HEK293 (cell line): ENCODE data around the gene ORAI2.

Experiments
- BCL11B ChIP-seq: fragments of 450-650 bp; formaldehyde crosslinking; IDR thresholded peaks from 2 replicates; pipeline ENCODE4 v1.5.1; 2016; ENCODE audit warnings: low read depth, missing biosample characterization, missing genetic modification characterization
- CTCF ChIP-seq: fragments of 450-650 bp; formaldehyde crosslinking; IDR thresholded peaks from 2 replicates; pipeline ENCODE4 v1.5.1; 2016; ENCODE audit warnings: missing biosample characterization, missing genetic modification characterization
- HOXC10 ChIP-seq: sonication (generic); formaldehyde crosslinking; IDR thresholded peaks from 2 replicates; pipeline ENCODE4 v1.8.1; 2023; ENCODE audit warnings: mild to moderate bottlenecking, missing genetic modification reagents
- KLF8 ChIP-seq: fragments of 450-650 bp; formaldehyde crosslinking; IDR thresholded peaks from 2 replicates; pipeline ENCODE4 v1.5.1; 2016; ENCODE audit warnings: missing biosample characterization, missing genetic modification characterization
- KLF9 ChIP-seq: fragments of 450-650 bp; formaldehyde crosslinking; IDR thresholded peaks from 2 replicates; pipeline ENCODE4 v1.5.1; 2016; ENCODE audit warnings: missing biosample characterization, missing genetic modification characterization, low read depth
- REST ChIP-seq: fragments of 450-650 bp; formaldehyde crosslinking; IDR thresholded peaks from 2 replicates; pipeline ENCODE4 v1.5.1; 2016; ENCODE audit warnings: missing biosample characterization, missing genetic modification characterization
- YY1 ChIP-seq: fragments of 450-650 bp; formaldehyde crosslinking; IDR thresholded peaks from 2 replicates; pipeline ENCODE4 v1.5.1; 2018; ENCODE audit warnings: missing biosample characterization, missing genetic modification characterization
- ZNF121 ChIP-seq: fragments of 450-650 bp; formaldehyde crosslinking; IDR thresholded peaks from 2 replicates; pipeline ENCODE4 v1.5.1; 2016; ENCODE audit warnings: missing biosample characterization, missing genetic modification characterization
- ZNF184 ChIP-seq: fragments of 450-650 bp; IDR thresholded peaks from 2 replicates; pipeline ENCODE4 v1.5.1; 2018; ENCODE audit warnings: missing biosample characterization, mild to moderate bottlenecking, missing genetic modification characterization
- ZNF311 ChIP-seq: fragments of 450-650 bp; formaldehyde crosslinking; IDR thresholded peaks from 2 replicates; pipeline ENCODE4 v1.5.1; 2017; ENCODE audit warnings: missing biosample characterization, missing genetic modification characterization, borderline replicate concordance
- ZNF501 ChIP-seq: fragments of 450-650 bp; formaldehyde crosslinking; IDR thresholded peaks from 2 replicates; pipeline ENCODE4 v1.5.1; 2016; ENCODE audit warnings: missing biosample characterization, missing genetic modification characterization
- ZNF561 ChIP-seq: fragments of 450-650 bp; IDR thresholded peaks from 2 replicates; pipeline ENCODE4 v1.5.1; 2018; ENCODE audit warnings: missing biosample characterization, missing genetic modification characterization, borderline replicate concordance
- ZSCAN23 ChIP-seq: fragments of 450-650 bp; formaldehyde crosslinking; IDR thresholded peaks from 2 replicates; pipeline ENCODE4 v1.5.1; 2016; ENCODE audit warnings: missing biosample characterization, missing genetic modification characterization
- ZSCAN5A ChIP-seq: fragments of 450-650 bp; formaldehyde crosslinking; IDR thresholded peaks from 2 replicates; pipeline ENCODE4 v1.5.1; 2016; ENCODE audit warnings: missing biosample characterization, missing genetic modification characterization

GRCh38 chr7:102426268-102427018, 6.9 kb upstream of the ORAI2 start:
- TF ChIP-seq ZSCAN5A (no peak), CTCF (tag by site-specific recombination) (no peak), KLF9 (tag by site-specific recombination) (no peak), ZNF501 (no peak), YY1 (no peak), BCL11B (no peak), ZNF311 (tag by site-specific recombination) (no peak), ZNF121 (no peak), ZSCAN23 (tag by site-specific recombination) (no peak), REST (tag by site-specific recombination) (no peak), ZNF184 (tag by site-specific recombination) (no peak), HOXC10 (no peak), ZNF561 (no peak), KLF8 (tag by site-specific recombination) (no peak)
